Natural killer cell treated with Interleukin-12 subunit alpha and Interleukin-12 subunit beta and Interleukin-15 and Interleukin-18, amount 100 ng/mL, for 72 hours (primary cell): ENCODE results near the gene MSRB2. TPM values are rescaled to one million over a fixed set of nuclear protein-coding genes. Genes with fewer than 3 reads are reported as not detected.

ENCODE experiments used
- ATAC-seq, 2 donors: fragments of 150-1000 bp; cut with Tn5 transposase in 1 of 2; sonication (Bioruptor Pico), chemical (Tn5 transposase) in 1 of 2; 2 replicates each; pipeline ENCODE4 v1.10.0; 2021
- DNase-seq: peaks from one replicate; pipeline ENCODE4 v3.0.0; 2022; ENCODE audit warnings: low spot score
- H3K27ac Mint-ChIP-seq, 2 donors: 1 replicate in 1 of 2; 2 replicates in 1 of 2; pipeline ENCODE4 v1.8.0; 2022; ENCODE audit warnings: mixed read lengths in 2 of 2, mild to moderate bottlenecking in 1 of 2, moderate library complexity in 1 of 2
- H3K27me3 Mint-ChIP-seq, 2 donors: 1 replicate in 1 of 2; 2 replicates in 1 of 2; pipeline ENCODE4 v1.8.0; 2022; ENCODE audit warnings: mixed read lengths in 2 of 2
- H3K36me3 Mint-ChIP-seq: one replicate; pipeline ENCODE4 v1.8.0; 2022; ENCODE audit warnings: mixed read lengths
- H3K4me1 Mint-ChIP-seq, 2 donors: 1 replicate in 1 of 2; 2 replicates in 1 of 2; pipeline ENCODE4 v1.8.0; 2022; ENCODE audit warnings: low read depth in 2 of 2, mixed read lengths in 2 of 2, mild to moderate bottlenecking in 1 of 2
- H3K4me3 Mint-ChIP-seq: one replicate; pipeline ENCODE4 v1.8.0; 2022; ENCODE audit warnings: mixed read lengths
- H3K9me3 Mint-ChIP-seq: 2 replicates; pipeline ENCODE4 v1.8.0; 2022; ENCODE audit warnings: mixed read lengths
- total RNA-seq, 2 donors: library from RNA; stranded (reverse); gene quantifications; one replicate each; pipeline ENCODE4 v1.2.3, GENCODE V29; 2022

Gene MSRB2
- total RNA-seq, result 10 to 100 TPM in 1 of 2 donors, 1 to 10 TPM in 1; 6.5 to 10.7 TPM

DNA sequence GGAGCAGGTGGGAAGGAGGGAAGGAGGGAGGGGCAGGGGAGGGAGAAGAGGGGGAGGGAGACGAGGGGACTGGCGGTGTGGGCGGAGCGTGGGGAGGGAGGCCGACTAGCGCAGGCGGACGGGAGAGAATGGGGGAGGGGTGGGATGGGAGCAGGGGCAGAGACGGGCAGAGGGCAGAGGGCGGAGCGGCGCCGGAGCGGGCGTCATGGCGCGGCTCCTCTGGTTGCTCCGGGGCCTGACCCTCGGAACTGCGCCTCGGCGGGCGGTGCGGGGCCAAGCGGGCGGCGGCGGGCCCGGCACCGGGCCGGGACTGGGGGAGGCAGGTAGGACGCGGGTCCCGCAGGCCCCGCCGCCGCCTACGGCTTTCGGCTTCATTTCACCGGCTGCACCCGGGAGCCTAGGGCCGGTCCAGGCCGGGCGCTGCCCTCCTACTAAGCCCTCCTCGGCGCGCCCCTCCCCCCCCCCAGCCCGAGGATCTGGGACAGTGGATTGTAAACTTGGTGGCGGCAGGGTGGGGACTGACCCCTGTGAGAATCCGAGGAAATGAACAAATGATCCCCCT, at the start of gene MSRB2:
TSS of gene MSRB2 (plus strand) at position 176 of the 562 bp plus-strand sequence. CDS start at position 206, 30 bp downstream.
- peak; percentile 91 to 92 for ATAC-seq
- Mint-ChIP-seq H3K4me3 (peak within 1 kb of the TSS; percentile 94), H3K9me3 (no peaks in the 10 kb centered on the region), H3K27ac (peak within 1 kb of the TSS; percentile 83 to 92), H3K27me3 (no peaks in the 10 kb centered on the region), H3K36me3 (no peaks in the 10 kb centered on the region), H3K4me1 (peaks cover 31 to 35% of the 10 kb centered on the region in 2 donors)
- peak; percentile 85 for DNase-seq

DNA sequence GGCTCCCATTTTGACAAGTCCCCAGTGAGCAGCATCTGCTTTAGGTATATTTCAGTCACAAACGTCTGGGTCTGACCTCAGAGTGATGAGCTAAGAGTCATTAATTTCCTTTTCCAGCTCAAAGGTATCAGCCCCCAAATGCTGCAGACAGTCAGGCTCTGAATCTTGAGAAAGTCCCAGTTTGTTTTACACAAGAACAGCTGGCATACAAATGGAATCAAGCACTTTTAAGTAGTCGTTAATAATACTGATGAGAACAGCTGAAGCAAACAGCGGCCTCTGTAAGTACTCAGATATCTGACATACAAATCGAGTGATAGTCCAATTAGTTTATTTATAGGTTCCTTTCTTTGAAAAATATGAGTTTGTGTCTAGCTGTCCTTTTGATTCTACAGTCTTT, 49.4 kb upstream of the MSRB2 start:
- Mint-ChIP-seq H3K4me1 (no peaks in the 10 kb centered on the region), H3K27ac (no peak overlapping the region), H3K9me3 (no peaks in the 10 kb centered on the region), H3K4me3 (no peak overlapping the region), H3K36me3 (no peaks in the 10 kb centered on the region), H3K27me3 (peaks cover 20 to 22% of the 10 kb centered on the region in 2 donors)
- DNase-seq (no peak), ATAC-seq (no peak)

DNA sequence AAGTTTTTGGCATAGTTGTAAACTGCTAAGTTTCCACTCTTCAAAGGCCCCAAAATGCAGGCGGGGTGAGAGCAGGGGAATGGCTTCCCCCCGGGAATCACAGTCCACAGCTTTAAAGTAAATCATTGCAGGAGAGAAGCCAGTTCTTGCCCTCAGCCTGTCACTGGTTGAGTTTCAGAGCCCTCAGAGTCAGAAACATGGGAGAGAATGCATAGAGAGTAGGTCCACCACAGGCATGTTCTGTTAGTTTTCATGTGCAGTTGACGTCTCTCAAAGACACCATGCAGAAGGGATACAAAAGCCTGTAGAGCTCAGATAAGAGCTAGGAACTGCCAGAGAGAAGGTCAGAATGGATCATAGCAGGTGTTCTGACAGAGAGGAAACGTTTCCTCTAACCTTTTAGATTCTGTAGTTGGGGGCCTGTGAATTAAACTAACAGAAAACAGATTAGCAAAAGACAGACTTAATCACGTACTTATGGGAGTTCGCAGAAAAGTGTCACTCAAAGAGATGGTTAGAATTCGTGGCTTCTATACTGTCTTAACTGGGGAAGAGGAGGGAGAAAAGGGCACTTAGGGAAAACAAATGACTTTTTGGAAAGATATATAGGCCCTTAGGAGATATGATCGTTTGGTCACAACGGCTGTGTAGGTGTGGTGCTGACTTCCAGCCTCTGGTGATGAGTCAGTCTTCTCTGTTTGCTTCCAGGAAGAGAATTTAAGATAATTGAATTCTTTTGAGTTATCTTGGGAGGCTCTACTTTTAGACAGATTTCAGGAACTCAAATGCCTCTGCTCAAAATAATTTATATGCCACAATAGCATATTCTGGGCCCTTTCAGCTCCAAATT, 48.0 kb upstream of the MSRB2 start:
- ATAC-seq (no peak), DNase-seq (no peak)
- no peak overlapping the region for H3K27ac Mint-ChIP-seq
- H3K27me3 Mint-ChIP-seq, result peaks cover 19 to 33% of the 10 kb centered on the region in 2 donors
- H3K4me1 Mint-ChIP-seq, result no peaks in the 10 kb centered on the region
- H3K9me3 Mint-ChIP-seq, result no peaks in the 10 kb centered on the region
- H3K4me3 Mint-ChIP-seq, result no peak overlapping the region
- no peaks in the 10 kb centered on the region for H3K36me3 Mint-ChIP-seq

DNA sequence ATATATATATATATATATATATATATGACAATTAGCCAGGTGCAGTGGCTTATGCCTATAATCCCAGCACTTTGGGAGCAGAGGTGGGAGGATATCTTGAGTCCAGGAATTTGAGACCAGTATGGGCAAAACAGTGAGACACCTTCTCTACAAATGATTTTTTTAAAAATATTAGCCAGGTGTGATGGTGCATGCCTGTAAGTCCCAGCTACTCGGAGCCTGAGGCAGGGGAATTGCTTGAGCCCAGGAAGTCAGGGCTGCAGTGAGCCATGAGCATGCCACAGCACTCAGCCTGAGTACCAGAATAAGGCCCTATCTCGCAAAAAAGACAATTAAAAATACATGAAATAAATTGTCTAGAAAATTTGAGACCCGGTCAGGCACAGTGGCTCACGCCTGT, 47.2 kb upstream of the MSRB2 start:
- no peaks in the 10 kb centered on the region for H3K4me1 Mint-ChIP-seq
- H3K9me3 Mint-ChIP-seq, result no peaks in the 10 kb centered on the region
- no peak for ATAC-seq

DNA sequence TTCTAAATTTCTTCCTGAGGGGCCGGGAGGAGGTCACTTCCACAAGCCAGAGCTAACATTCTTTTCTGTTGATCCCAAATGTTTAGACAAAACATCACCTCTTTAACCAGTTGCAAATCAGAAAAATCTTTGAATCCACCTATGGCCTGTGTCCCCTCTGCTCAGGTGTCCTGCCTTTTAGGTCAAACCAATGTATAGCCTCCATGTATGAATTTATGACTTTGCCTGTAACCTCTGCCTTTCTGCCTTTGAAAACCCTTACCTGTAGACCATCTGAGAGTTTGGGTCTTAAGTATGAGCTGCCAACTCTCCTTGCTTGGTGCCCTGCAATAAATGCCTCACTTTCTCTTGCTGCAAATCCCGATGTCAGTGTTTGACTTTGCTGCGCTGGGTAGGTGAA, 44.1 kb upstream of the MSRB2 start:
- Mint-ChIP-seq H3K27me3 (peaks cover 15 to 48% of the 10 kb centered on the region in 2 donors), H3K4me3 (no peak overlapping the region), H3K36me3 (no peaks in the 10 kb centered on the region), H3K9me3 (no peaks in the 10 kb centered on the region), H3K27ac (no peak overlapping the region), H3K4me1 (no peaks in the 10 kb centered on the region)
- no peak for DNase-seq
- no peak for ATAC-seq

More for the DNA sequence above, 47.2 kb upstream of the MSRB2 start:
- no peak for DNase-seq
- Mint-ChIP-seq H3K36me3 (no peaks in the 10 kb centered on the region), H3K27ac (no peak overlapping the region), H3K27me3 (peaks cover 16 to 38% of the 10 kb centered on the region in 2 donors), H3K4me3 (no peak overlapping the region)

DNA sequence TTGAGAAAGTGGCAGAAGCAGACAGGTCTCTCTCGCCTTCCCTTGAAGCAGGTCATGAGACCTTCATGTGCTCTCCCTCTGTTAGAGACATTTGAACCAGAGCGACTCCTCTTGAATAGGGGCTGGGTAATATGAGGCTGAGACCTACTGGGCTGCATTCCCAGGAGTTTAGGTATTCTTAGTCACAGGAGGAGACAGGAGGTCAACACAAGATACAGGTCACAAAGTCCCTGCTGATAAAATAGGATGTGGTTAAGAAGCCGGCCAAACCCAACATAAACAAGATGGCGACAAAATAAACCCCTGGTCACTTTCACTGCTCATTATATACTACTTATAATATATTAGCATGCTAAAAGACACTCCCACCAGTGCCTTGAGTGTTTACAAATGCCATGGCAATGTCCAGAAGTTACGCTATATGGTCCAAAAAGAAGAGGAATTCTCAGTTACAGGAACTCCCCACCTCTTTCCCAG, 43.5 kb upstream of the MSRB2 start:
- Mint-ChIP-seq H3K4me1 (no peaks in the 10 kb centered on the region), H3K9me3 (no peaks in the 10 kb centered on the region), H3K27me3 (peaks cover 21 to 53% of the 10 kb centered on the region in 2 donors), H3K27ac (no peak overlapping the region), H3K4me3 (no peak overlapping the region), H3K36me3 (no peaks in the 10 kb centered on the region)
- ATAC-seq (no peak), DNase-seq (no peak)

DNA sequence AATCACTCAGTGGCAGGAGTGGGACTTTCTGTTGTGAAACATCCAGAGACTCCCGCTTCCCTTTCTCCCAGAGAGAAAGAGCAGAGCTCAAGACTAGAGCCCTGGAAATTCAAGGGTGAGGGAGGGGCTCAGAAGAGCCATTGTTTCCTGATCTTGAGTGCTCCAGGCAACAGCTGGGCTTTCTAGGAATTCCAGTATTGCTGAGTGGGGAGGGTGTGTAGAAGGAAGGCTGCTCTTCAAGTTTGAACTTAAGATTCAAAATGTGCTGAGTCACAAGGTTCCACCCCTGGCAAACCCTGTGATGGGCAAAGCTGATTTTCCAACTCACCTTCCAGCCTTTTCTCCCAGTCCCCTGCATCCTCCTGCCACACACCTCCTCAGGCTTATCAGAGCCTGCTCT, 42.3 kb upstream of the MSRB2 start:
- no peak for DNase-seq
- no peak overlapping the region for H3K27ac Mint-ChIP-seq
- H3K36me3 Mint-ChIP-seq, result no peaks in the 10 kb centered on the region
- no peaks in the 10 kb centered on the region for H3K4me1 Mint-ChIP-seq
- ATAC-seq, result no peak
- no peaks in the 10 kb centered on the region for H3K9me3 Mint-ChIP-seq
- H3K27me3 Mint-ChIP-seq, result peaks cover 18 to 46% of the 10 kb centered on the region in 2 donors
- no peak overlapping the region for H3K4me3 Mint-ChIP-seq

DNA sequence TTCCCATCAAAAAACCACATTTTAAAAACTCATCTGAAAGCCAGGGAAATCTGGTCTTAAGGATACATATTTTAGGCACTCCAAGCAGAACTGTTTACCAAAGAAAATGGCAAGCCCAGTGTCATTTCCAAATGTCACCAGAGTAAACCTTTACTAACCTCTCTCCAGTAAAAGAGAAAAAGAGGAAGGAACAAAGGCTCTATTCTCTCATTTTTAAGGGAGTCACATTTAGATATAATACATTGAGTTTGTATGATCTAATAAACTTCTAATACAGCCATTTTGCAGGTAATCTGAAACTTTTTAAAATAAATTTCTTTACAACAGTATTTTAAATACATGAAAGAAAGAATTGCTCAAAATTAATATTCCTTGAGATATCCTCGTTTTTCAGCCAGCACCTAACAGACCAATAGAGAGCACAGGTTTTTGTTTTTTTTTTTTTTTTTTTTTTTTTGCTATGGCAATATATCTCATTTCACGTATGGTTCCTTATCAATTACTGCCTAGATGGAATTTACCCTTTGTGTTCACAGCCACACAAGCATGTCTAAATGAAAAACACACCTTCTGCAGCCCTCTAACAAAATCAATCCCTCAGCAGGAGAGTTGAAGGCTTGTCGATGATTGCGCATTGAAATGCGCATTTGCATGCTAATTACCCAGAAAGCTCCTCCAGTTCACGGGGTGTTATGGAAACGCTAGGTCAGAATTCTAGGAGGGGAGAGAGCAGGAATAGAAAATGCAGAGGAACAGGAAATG, 39.8 kb upstream of the MSRB2 start:
- Mint-ChIP-seq H3K4me3 (no peak overlapping the region), H3K27ac (no peak overlapping the region), H3K4me1 (no peaks in the 10 kb centered on the region), H3K27me3 (peaks cover 22 to 62% of the 10 kb centered on the region in 2 donors), H3K9me3 (no peaks in the 10 kb centered on the region), H3K36me3 (no peaks in the 10 kb centered on the region)
- DNase-seq (no peak), ATAC-seq (no peak)

DNA sequence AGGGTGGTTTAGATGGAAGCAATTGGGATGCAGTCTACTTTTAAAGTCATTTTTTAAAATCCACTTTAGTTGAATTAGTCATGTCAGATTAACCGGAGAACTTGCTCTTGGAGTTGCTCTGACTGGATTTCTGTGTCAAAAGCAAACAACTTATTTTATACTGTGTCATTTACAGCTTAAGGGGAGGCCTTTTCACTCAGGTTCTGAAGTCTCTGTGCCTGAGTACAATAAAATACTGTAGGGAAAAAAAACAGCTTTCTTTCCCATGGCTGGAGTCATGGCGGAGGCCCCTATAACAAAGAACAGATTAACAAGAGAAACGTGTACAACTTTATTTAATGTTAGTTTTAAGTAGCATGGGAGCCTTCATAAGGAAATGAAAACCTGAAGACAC, 39.2 kb upstream of the MSRB2 start:
- no peak overlapping the region for H3K27ac Mint-ChIP-seq
- DNase-seq (no peak), ATAC-seq (no peak)
- H3K9me3 Mint-ChIP-seq, result no peaks in the 10 kb centered on the region
- no peaks in the 10 kb centered on the region for H3K4me1 Mint-ChIP-seq
- no peaks in the 10 kb centered on the region for H3K36me3 Mint-ChIP-seq
- H3K27me3 Mint-ChIP-seq, result peaks cover 22 to 60% of the 10 kb centered on the region in 2 donors
- no peak overlapping the region for H3K4me3 Mint-ChIP-seq

DNA sequence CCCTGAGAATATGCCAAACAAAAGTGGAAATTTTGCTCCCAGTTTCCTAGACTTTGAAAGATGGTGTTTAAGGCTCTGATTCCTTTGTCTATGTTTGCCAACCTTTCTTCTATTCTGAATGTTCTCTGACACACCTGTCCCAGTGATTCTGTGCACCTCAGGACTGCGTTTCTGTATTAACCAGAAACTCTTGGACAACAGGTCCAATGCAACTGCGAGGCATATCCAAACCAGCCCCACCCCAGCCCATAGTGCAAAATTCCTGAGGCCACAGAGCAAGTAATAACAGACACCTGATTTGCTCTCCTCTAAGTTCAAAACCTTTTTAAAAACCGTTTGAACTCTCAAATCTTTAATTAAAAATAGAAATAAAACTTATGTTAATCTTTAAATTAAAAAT, 37.0 kb upstream of the MSRB2 start:
- H3K4me3 Mint-ChIP-seq, result no peak overlapping the region
- no peaks in the 10 kb centered on the region for H3K36me3 Mint-ChIP-seq
- ATAC-seq (no peak), DNase-seq (no peak)
- H3K4me1 Mint-ChIP-seq, result no peaks in the 10 kb centered on the region
- H3K27me3 Mint-ChIP-seq, result peaks cover 19 to 46% of the 10 kb centered on the region in 2 donors
- no peak overlapping the region for H3K27ac Mint-ChIP-seq
- no peaks in the 10 kb centered on the region for H3K9me3 Mint-ChIP-seq

DNA sequence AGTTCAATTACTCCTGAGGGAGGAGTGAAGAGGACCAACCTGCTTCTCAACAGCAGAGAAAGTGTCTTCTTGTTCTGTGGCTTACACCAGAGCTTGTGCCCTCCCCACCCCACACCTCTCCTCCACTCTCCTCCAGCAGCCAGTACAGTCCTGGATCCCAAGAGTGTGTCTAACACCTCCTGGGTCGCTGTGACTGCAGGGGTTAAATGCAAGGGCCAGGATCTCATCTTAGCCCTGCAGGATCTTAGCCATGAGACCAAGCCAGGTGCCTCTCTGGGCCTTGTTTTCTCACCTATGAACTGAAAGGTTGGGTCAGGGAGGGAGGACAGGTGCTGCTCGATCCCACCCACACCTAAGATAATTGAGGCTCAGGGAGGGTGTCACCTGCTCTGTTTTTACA, 34.5 kb upstream of the MSRB2 start:
- H3K4me1 Mint-ChIP-seq, result no peaks in the 10 kb centered on the region
- H3K27me3 Mint-ChIP-seq, result peaks cover 20 to 35% of the 10 kb centered on the region in 2 donors
- no peaks in the 10 kb centered on the region for H3K9me3 Mint-ChIP-seq
- H3K36me3 Mint-ChIP-seq, result no peaks in the 10 kb centered on the region
- ATAC-seq (peak in 1 of 2 donors; percentile 24), DNase-seq (no peak)
- H3K4me3 Mint-ChIP-seq, result no peak overlapping the region
- H3K27ac Mint-ChIP-seq, result no peak overlapping the region

DNA sequence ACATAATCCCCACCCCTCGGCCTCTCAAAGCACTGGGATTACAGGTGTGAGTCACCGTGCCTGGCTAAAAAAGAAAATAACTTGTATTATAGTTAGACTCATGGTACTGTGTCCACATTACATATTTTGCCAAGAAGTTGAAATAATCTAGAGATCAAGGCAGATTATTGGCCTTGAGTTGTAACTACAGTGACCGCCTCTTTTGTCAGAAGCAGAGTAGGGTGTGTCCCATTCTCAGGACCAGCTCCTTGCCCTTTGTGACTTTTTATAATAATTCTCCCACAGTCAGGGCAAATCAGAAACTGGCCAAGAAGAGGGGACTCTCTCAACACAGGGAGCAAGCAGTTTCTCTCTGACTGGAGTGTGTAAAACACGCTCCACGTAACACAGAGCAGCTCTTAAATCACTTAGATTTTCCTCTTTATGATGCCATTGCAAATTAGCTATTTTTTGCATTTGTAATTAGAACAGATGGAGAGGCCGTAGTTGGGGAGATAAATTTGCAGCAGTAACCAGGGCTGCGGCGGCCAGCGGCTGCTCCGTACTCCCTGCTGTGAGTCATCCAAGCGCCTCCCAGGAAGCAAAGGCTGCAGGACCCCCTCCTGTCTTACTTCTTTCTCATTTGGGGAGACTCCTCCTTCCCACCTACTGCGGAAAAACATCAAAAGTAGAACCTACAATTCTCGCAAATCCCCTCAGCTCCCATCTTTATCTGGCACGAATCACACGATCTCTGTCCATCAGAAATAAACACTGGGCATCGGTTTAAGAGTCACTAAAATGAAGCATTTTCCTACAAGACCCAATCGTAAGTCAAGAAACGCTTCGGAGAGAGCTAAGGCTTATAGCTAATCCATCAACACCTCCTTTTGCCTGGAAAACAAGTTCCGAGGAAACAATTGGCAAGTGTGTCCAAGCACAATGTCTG, 32.1 kb upstream of the MSRB2 start:
- Mint-ChIP-seq H3K9me3 (no peaks in the 10 kb centered on the region), H3K4me3 (no peak overlapping the region), H3K27me3 (peaks cover 14 to 21% of the 10 kb centered on the region in 2 donors), H3K4me1 (peaks cover 3 to 5% of the 10 kb centered on the region in 2 donors), H3K36me3 (no peaks in the 10 kb centered on the region), H3K27ac (no peak overlapping the region)
- ATAC-seq (no peak), DNase-seq (no peak)
